GM18858 (cell line): Measurements from ENCODE around the gene TOLLIP.

ENCODE experiments used
- ATAC-seq: cut with Tn5 transposase; IDR thresholded peaks from one replicate; pipeline ENCODE4 v1.9.1; 2021; ENCODE audit not compliant: unreplicated experiment

TOLLIP gene

DNA sequence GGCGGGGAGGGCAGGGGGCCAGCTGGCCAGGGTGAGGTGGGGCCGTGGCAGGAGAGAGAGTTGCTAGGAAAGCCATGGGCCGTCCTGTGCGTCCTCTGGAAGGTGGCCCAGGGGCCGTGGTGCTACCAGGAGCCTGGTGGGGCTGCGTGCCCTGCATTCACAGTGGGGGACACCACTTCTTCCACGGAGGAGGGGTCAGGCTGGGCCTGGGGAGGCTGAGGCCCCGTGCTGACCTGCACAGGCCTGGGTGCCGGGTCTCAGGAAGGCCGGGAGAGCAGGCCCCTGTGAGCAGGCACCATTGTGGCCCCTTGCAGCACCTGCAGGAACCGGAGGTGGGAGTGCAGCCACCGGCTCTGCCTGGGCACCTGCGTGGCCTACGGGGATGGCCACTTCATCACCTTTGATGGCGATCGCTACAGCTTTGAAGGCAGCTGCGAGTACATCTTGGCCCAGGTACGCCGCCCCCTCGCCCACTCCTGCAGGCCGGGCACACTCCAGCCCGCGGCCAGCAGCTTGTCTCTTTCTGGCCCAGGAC lies 74.6 kb downstream of the TOLLIP start:
- no peak for ATAC-seq

GRCh38 chr11:1234054-1234720 lies 75.2 kb downstream of the TOLLIP start:
- no peak for ATAC-seq

GRCh38 chr11:1233351-1234053 lies 75.9 kb downstream of the TOLLIP start:
- ATAC-seq, result no peak

GRCh38 chr11:1232883-1233321 lies 76.5 kb downstream of the TOLLIP start:
- ATAC-seq, result no peak

- ATAC-seq, result no peak
Measured at GRCh38 chr11:1232021-1232882, 77.2 kb downstream of the TOLLIP start.

- no peak for ATAC-seq
Measured at GRCh38 chr11:1231396-1232020, 77.9 kb downstream of the TOLLIP start.

- ATAC-seq, result no peak
Measured at GRCh38 chr11:1230456-1231395, 78.7 kb downstream of the TOLLIP start.

DNA sequence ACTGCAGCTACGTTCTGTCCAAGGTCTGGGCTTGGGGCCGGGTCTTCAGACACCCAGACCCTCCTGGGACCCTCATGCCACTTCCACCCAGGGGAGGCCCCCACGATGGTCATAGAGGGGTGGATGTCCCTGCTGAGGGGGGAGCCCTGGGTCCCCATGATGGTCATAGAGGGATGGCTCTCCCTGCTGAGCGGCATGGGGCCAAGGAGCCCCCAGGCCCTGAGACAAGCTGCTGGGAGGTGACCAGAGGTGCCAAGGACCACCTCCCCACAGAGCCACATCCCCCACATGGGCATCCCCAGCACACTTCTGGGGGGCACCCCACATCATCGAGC lies 79.3 kb downstream of the TOLLIP start:
- ATAC-seq, result no peak

DNA sequence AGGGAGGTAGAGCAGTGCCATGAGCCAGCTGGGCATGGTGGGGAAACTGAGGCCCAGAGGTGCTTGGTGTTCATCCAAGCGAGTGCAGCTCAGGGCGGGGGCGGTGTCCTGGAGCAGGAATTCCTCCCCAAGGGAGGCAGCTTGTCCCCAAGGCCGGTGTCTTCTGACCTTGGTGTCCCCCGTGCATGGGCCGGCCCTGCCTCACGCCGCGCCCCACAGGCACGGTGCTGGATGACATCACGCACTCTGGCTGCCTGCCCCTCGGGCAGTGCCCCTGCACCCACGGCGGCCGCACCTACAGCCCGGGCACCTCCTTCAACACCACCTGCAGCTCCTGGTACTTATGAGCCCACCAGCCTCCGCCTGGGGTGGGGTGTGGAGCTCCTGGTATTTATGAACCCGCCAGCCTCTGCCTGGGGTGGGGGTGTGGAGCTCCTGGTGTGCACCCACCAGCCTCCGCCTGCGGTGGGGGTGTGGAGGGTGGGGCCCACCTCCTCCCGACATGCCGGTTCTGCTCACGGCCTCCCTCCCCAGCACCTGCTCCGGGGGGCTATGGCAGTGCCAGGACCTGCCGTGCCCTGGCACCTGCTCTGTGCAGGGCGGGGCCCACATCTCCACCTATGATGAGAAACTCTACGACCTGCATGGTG lies 79.8 kb downstream of the TOLLIP start:
- no peak for ATAC-seq

GRCh38 chr11:1228921-1229451 lies 80.4 kb downstream of the TOLLIP start:
- no peak for ATAC-seq

DNA sequence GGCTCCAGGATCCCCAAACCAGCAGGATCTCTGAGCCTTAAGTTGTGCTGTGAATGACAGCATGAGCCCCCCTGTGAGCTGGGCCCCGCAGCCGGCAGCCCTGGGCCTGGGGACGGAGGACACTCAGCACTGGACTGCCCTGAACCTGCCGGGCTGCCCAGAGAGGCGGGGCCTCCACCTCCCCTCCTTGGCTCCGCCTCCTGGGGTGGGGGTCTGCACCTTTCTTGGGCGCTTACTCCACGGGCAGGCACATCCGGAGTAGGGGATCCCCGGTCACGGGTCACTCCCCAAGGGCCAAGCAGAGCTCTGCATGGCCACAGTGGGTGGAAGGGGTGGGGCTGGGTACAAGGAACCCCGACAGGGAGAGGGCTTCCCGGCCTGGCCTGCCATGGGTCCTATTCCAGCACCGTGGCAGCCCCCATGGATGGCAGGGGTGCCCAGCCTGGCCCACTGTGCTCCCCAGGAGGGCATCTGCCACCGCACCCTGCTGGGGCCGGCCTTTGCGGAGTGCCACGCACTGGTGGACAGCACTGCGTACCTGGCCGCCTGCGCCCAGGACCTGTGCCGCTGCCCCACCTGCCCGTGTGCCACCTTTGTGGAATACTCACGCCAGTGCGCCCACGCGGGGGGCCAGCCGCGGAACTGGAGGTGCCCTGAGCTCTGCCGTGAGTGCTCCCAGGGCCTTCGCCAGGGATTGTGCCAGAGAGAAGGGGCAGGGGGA lies 81.2 kb downstream of the TOLLIP start:
- no peak for ATAC-seq

DNA sequence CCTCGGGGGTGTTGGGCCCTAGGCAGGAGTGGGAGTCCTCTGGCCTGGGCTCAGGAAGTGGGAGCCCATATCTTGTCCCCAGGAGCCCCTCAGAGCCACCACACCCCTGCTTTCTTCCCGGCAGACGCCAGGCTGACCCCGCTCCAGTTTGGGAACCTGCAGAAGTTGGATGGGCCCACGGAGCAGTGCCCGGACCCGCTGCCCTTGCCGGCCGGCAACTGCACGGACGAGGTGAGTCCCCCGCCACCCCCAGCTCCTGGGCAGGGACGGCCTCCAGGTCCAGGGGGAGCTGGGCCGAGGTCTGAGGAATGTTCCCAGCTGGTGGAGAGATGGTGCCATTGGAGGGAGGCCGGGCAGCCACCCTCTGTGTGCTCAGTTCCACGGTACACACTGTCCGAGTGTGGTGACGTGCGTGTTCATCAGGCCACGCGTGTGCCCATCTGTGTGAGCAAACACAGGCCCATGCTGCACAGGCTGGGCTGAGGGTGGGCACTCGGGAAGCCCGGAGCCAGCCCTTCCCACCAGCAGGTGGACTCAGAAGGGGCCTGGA lies 81.8 kb downstream of the TOLLIP start:
- ATAC-seq, result no peak

GRCh38 chr11:1226986-1227550 lies 82.4 kb downstream of the TOLLIP start:
- ATAC-seq, result no peak

DNA sequence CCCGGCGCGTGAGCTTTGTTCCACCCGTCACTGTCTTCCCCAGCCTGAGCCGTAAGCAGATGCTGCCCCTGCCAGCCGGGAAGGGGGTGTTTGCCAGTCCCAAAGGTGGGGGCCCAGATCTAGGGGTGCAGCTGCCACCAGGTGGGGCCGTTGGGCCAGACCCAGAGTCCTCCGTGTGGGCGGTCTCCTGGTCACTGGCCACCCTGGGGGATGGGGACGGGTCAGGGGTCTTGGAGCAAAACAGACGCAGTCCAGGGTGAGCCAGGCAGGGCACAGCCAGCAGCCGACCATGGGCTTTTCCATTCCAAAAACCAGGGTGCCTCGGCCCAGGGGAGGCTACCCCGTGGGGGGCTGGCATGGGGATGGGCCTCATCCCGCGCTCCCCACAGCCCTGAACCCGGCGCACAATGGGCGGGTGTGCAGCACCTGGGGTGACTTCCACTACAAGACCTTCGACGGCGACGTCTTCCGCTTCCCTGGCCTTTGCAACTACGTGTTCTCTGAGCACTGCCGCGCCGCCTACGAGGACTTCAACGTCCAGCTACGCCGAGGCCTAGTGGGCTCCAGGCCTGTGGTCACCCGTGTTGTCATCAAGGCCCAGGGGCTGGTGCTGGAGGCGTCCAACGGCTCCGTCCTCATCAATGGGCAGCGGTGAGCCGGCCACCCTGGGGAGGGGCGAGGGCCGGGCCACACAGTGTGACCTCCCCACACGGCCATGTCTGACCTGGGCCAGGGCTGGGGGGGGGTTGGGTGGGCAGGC lies 83.0 kb downstream of the TOLLIP start:
- no peak for ATAC-seq

- ATAC-seq, result no peak
Measured at GRCh38 chr11:1225386-1226225, 83.8 kb downstream of the TOLLIP start.
